GM20431 (cell line): Measurements from ENCODE around the gene ARMC9.
"Not testable (repeated sequence)": the region's sequence is repeated elsewhere in the genome, so short reads cannot be mapped to it uniquely, and the experiment has no call there.

ENCODE experiments used
- in situ Hi-C: fragments of 300-500 bp; cut with MseI, MboI; formaldehyde crosslinking; loops from one replicate; pipeline ENCODE4 v1.15.0; 2020; ENCODE audit warnings: low sequenced_read_pairs; ENCODE audit not compliant: unreplicated experiment

The ARMC9 gene

GRCh38 chr2:231371430-231372054, 173.1 kb downstream of the ARMC9 start:
- in situ Hi-C loops: no loop called here

DNA sequence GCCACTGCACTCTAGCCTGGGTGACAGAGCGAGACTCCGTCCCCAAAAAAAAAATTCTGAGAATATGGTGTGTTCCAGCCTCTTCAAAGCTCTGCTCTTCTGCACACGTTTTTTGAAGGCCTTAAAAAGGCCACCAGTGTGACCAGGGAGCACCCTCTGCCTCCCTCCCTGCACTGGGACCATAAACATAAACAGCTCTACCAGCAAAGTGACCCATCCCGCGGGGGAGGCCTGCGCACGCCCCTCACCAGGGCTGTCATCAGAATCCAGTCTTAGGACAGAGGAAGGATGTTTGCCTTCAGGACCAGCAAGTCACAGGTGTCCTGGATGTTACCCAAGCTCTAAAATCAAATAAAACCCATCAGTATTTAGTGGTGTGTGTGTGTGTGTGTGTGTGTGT, 173.9 kb downstream of the ARMC9 start:
- in situ Hi-C loops: no loop called here

DNA sequence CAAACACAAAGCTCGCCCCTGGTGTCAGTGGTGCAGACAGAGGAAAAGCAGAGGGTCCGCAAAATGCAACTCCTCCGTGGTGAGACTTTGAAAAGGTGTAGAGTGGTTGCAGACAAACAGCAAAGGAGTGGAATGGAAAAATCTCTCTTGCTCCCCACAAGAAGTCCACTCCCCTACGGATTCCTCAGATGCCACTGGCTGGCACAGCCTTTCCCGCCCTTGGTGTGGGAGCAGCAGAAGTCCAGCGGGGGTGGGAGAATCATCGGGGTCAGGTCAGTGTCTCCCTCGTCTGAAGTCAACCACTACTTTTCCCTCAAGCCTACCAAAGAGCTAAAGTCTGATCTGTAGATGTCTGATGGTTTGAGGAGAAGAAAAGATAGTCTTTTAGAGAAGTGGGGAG, 174.8 kb downstream of the ARMC9 start:
- in situ Hi-C loops: no loop called here

DNA sequence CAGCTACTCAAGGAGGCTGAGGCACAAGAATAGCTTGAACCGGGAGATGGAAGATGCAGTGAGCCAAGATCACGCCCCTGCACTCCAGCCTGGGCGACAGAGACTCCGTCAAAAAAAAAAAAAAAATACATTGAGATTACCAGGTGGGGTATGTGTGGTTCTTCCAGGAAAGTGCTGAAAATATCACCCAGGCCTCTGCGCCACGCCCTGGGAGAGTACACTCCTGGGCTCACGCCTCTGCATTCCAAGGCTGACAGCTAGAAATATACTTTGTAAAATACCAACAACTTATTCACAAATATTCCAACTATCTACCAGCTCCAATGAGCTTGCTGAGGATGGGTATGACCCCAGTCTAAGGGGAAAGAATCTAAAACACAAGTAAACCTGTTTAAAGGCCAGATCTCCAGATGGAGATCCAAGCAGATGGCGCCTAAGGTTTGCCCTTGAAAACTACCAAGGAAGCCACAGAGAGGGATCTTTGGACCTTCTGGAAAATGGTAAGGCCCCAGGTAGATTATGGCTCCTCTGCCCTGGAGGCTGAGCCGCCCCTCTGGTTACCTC, 175.4 kb downstream of the ARMC9 start:
- in situ Hi-C loops: no loop called here

DNA sequence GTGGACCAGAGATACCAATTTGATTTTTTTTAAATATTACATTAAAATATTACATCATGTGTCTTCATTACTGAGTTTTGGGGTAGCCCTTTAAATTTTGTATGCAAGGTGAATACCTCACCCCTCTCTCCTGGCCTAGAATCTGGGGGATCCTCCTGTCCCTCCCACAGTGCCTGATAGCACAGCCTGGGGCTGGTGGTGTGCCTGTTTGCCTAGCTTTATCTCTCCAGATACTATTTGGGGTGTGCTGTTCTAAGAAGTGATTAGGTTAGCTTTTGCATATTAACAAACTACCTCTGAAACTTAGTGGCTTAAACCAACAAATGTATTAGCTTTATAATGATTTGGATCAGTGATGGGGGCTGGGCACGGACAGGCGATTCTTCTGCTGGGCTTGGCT, 176.3 kb downstream of the ARMC9 start:
- in situ Hi-C loops: no loop called here

DNA sequence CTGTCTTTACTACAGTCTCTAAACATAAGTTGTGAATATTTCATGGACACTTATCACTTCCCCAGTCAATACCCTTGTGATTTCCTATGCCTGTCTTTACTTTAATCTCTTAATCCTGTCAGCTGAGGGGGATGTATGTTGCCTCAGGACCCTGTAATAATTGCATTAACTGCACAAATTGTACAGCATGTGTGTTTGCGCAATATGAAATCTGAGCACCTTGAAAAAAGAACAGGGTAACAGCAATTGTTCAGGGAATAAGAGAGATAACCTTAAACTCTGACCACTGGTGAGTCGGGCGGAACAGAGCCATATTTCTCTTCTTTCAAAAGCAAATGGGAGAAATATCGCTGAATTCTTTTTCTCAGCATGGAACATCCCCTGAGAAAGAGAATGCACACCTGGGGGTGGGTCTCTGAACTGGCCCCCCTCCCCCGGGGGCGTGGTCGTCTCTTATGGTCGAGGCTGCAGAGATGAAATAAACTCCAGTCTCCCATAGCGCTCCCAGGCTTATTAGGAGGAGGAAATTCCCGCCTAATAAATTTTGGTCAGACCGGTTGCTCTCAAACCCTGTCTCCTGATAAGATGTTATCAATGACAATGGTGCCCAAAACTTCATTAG, 177.7 kb downstream of the ARMC9 start:
- in situ Hi-C loops: not testable (repeated sequence)

GRCh38 chr2:231376857-231377256, 178.4 kb downstream of the ARMC9 start:
- in situ Hi-C loops: no loop called here

GRCh38 chr2:231378026-231378722, 179.7 kb downstream of the ARMC9 start:
- in situ Hi-C loops: no loop called here

DNA sequence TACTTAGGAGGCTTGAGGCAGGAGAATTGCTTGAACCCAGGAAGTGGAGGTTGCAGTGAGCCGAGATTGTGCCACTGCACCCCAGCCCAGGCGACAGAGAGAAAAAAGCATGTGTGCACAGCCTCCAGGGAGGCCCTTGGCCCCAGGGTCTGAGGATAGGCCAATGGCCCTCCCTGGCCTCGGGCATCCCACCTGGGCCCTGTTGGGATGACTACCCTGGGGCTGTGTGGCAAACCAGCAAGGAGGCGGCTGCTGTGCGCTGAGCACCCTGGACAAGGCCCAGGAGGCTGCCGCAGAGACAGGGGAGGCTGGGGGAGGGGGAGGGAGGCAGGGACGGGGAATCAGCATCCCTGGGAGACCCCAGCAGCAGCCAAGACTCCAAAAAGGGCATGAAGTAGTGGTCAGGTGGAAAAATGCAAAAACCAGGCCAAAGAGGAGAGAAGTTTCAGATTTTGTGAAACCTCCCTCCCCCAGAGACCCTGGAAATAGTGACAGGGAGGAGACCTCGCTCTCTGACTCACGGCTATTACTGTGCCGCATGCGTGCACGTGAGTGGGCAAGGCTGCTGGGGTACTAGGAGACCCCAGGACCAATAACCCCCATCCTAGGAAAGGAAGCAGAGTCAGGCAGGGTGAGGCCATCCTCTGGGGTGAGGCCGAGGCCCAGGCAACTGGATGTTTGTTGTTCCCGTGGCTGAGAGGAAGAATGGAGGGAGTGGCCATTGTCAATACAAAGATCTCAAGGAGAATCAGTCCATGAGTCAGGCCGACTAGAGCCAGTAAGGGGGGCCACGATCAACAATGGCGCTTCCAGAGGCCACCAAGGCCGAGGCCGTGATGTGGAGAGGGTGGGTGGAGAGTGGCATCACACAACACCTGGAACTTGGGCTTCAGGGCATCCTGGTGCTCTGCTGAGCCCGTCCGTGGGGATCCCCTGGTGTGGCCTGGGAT, 181.1 kb downstream of the ARMC9 start:
- in situ Hi-C loops: no loop called here

DNA sequence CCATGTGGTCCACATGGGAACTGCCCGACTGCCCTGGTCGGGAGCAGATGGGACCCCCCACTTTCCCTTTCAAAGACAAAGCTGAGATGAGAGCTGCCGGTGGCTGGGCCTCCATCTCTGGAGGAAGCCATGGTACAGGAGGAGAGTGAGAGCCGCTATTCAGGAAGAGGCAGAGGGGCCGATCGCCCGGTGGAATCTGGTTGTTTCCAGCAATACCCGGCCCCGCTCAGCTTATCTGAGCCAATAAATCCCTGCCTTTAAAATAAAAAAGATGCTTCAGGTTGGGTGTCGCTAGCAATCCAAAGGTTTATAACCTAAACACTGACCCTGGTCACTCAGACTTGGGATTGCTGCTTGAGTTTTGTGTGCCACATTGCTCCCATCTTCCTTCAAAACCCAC, 181.9 kb downstream of the ARMC9 start:
- in situ Hi-C loops: no loop called here

GRCh38 chr2:231380991-231381847, 182.8 kb downstream of the ARMC9 start:
- in situ Hi-C loops: no loop called here

- in situ Hi-C loops: no loop called here
Measured at GRCh38 chr2:231382116-231382515, 183.7 kb downstream of the ARMC9 start.

- in situ Hi-C loops: no loop called here
Measured at GRCh38 chr2:231383416-231384108, 185.1 kb downstream of the ARMC9 start.

GRCh38 chr2:231384109-231384435, 185.6 kb downstream of the ARMC9 start:
- in situ Hi-C loops: no loop called here

- in situ Hi-C loops: no loop called here
Measured at GRCh38 chr2:231384970-231385369, 186.5 kb downstream of the ARMC9 start.

DNA sequence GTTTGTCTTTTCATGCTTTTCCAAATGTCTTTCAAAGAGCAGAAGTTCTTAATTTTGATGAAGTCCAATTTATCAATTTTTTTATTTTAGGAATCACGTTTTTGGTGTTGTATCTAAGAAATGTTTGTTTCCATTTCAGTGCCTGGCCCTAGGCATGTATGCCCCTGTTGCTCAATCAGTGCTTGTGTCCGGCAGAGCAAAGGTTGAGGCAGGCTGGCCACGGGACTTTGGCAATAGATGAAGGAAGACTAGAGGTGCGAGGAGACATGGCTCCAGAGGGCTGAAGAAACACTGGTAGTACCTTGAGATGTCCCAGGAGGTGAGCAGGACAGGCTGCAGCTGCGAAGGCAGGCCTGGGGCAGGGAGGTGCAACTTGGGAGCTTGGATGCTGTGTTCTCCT, 187.0 kb downstream of the ARMC9 start:
- in situ Hi-C loops: no loop called here

- in situ Hi-C loops: no loop called here
Measured at GRCh38 chr2:231386446-231386845, 188.0 kb downstream of the ARMC9 start.

DNA sequence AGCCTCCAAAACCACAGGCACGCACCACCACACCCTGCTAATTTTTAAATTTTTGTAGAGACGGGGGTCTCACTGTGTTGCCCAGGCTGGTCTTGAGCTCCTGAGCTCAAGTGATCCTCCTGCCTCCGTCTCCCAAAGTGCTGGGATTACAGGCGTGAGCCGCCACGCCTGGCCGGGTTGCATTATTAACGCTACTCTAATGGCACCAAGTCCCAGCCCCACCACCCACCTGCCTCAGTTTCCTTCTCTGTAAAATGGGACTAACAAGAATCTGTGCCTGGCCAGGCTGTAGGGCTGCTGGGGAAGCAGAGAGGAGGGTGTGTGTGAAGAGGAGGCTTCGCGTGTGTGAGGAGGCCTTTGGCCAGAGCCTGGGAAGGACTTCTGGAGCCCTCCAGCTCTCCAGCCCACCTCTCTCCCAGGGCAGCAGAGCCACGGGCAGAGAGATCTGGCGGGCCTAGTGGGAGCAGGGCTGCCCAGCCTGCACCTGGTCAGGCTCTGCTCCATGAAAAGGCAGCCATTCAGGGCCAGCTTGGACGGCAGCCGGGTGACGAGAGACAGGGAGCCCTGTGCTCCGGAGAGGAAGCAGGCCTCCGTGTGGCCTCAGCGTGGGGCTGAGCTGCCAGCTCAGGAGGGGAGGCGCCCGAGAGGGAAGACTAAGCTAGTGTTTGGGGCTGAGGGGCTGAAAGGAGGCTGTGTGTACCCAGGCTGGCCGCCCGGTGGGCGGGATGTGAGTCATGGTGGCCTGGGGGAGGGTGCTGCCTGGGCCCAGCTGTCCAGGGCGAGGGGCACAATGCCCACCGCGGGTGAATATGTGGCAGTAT, 189.7 kb downstream of the ARMC9 start:
- in situ Hi-C loops: no loop called here
